GM23248 (cell line): Measurements from ENCODE around the gene ZNF417.

Experiments used
- EZH2 ChIP-seq: fragments of 200-600 bp; sonication (generic); IDR thresholded peaks from 2 replicates; pipeline ENCODE4 v1.6.1; 2018; ENCODE audit warnings: antibody characterized with exemption, mild to moderate bottlenecking; ENCODE audit not compliant: insufficient read depth, poor library complexity, severe bottlenecking
- EZH2phosphoT487 ChIP-seq: fragments of 200-600 bp; sonication (generic); IDR thresholded peaks from 2 replicates; pipeline ENCODE4 v1.6.1; 2018; ENCODE audit warnings: antibody characterized with exemption, moderate library complexity, mild to moderate bottlenecking, low read depth; ENCODE audit not compliant: insufficient read depth

GRCh38 chr19:57888560-57889231, 27.7 kb downstream of the ZNF417 start, which contains the start of gene ZNF814:
- TF ChIP-seq EZH2phosphoT487 (no peak), EZH2 (no peak)
